ENCODE data around the gene VTI1A.
A peak's percentile ranks its signal among the peaks of the same experiment; 100 is the strongest.

The VTI1A gene

DNA sequence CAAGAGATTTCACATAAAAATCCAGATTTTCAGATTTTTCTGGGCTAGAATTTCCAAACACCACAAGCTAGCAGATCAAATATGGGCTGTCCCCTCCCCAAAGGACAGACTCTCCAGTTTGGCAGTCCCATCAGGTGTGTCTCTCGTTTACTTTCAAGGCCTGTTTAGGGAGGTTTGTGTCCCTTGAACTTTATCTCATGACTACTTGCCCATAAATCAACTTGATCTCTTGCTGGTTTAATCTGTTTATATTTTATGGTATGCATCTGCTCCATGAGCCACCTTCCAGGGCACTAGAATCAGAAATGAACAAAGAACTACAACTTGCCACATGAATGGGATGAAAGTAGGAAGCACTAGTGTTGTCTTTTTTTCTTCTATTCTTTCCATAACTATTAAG is 5.5 kb upstream of the VTI1A start:
- Histone ChIP-seq H3K9me3 (ENCODE audit: low read depth, low read length) (no peaks in the 10 kb centered on the region), H3K36me3 (ENCODE audit: insufficient read depth, low read length) (peaks cover 15% of the 10 kb centered on the region), H3K27ac (no peak overlapping the region), H3K9ac (ENCODE audit: insufficient read length) (no peak overlapping the region), H3K4me3 (no peak overlapping the region)
- TF ChIP-seq EZH2 (IDR thresholded peaks at IDR 0.05) (no peak), POLR2AphosphoS5 (IDR thresholded peaks at IDR 0.05; ENCODE audit: borderline replicate concordance, low read depth, low read length) (no peak)
- no peak for DNase-seq (ENCODE audit: low read depth, low spot score)

DNA sequence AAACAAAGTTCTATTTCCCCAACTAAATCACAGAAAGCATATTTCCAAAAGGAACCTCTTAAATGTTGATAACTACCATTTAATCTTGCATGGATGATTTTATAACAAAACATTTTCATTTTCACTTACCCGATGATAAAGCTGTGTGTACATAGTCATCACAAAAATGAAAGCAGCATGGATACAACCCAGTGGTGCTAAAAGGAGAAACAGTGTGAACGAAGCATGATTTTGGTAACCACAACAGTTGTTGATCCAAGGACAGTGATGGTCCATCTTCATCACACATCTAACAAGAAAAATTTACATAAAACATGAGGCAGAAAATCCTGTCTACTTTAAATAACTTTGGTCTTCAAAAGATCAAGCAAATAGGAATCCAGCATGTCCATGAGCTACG is 5.0 kb upstream of the VTI1A start:
- H3K27ac ChIP-seq: no peak overlapping the region
- no peak overlapping the region for H3K4me3 ChIP-seq
- H3K9ac ChIP-seq (ENCODE audit: insufficient read length): no peak overlapping the region
- H3K9me3 ChIP-seq (ENCODE audit: low read depth, low read length): no peaks in the 10 kb centered on the region
- H3K36me3 ChIP-seq (ENCODE audit: insufficient read depth, low read length): peaks cover 15% of the 10 kb centered on the region
- no peak for DNase-seq (ENCODE audit: low read depth, low spot score)
- no peak for TF ChIP-seq POLR2AphosphoS5 (IDR thresholded peaks at IDR 0.05; ENCODE audit: borderline replicate concordance, low read depth, low read length)
- no peak for TF ChIP-seq EZH2 (IDR thresholded peaks at IDR 0.05)
- no peak for TF ChIP-seq FOXP2 (optimal IDR thresholded peaks at IDR 0.05; ENCODE audit: control extremely low read depth, extremely low read length, insufficient read depth)

DNA sequence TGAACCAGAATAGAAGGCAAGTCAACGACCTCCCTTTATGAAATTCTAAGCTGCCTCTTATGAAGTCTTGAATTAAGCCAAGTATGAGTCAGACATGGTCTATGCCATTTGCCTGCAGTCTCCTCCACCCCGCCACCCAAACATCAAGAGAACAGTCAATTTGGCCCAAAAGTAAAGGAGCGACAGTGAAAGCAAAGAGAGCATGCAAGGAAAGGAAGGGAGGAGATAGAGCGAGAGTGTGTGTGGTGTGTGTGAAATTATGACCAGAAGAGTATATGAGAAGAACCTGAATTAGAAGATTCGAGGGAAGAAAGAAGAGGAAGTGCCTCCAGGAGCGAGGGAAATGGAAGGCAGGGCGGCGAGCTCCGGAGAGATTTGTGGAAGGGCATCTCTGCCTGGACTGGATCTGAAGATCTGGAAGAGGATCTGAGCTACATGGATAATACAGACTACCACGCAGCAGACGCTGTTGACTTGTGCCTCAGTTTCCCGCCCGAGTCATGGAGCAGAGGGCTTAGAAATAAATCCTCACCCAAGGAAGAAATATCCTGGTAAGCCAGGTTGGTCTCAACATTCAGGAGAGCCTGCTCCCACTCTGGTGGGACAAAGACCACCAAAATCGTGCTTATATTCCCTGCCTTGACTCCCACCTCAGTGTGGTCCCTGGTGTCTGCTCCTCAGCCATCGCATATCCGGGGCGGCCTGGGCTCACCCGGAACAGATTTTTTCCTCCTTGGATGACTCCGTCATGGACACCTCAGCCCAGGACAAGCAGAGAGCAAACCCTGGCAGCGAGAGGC is 760 bp upstream of the VTI1A start:
- Histone ChIP-seq H3K9ac (ENCODE audit: insufficient read length) (peak overlapping the region; percentile 92), H3K27ac (no peak overlapping the region), H3K4me3 (peak overlapping the region; percentile 91), H3K9me3 (ENCODE audit: low read depth, low read length) (no peaks in the 10 kb centered on the region), H3K36me3 (ENCODE audit: insufficient read depth, low read length) (peaks cover 10% of the 10 kb centered on the region)
- TF ChIP-seq POLR2AphosphoS5 (IDR thresholded peaks at IDR 0.05; ENCODE audit: borderline replicate concordance, low read depth, low read length) (no peak), FOXP2 (optimal IDR thresholded peaks at IDR 0.05; ENCODE audit: control extremely low read depth, extremely low read length, insufficient read depth) (no peak), EZH2 (IDR thresholded peaks at IDR 0.05) (no peak)
- DNase-seq (ENCODE audit: low read depth, low spot score): no peak

DNA sequence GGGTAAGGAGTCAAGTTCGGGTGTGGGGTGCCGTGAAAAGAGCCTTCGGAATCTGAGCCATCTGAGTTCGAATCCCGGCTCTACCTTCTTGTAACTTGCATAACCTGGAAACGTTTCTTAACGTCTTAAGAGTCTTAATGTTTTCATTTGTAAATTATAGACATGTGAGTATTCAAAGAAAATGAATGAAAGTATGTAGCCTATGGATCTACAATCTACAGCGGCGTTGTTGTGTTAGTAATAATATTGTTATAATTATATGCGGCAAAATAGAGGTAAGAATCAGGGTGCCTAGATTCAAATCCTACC is 559 bp downstream of the VTI1A start:
- Histone ChIP-seq H3K9me3 (ENCODE audit: low read depth, low read length) (no peaks in the 10 kb centered on the region), H3K27ac (no peak overlapping the region), H3K4me3 (peak overlapping the region; percentile 91), H3K9ac (ENCODE audit: insufficient read length) (peak overlapping the region; percentile 92), H3K36me3 (ENCODE audit: insufficient read depth, low read length) (peaks cover 10% of the 10 kb centered on the region)
- TF ChIP-seq FOXP2 (optimal IDR thresholded peaks at IDR 0.05; ENCODE audit: control extremely low read depth, extremely low read length, insufficient read depth) (no peak), POLR2AphosphoS5 (IDR thresholded peaks at IDR 0.05; ENCODE audit: borderline replicate concordance, low read depth, low read length) (no peak), EZH2 (IDR thresholded peaks at IDR 0.05) (no peak)
- no peak for DNase-seq (ENCODE audit: low read depth, low spot score)

DNA sequence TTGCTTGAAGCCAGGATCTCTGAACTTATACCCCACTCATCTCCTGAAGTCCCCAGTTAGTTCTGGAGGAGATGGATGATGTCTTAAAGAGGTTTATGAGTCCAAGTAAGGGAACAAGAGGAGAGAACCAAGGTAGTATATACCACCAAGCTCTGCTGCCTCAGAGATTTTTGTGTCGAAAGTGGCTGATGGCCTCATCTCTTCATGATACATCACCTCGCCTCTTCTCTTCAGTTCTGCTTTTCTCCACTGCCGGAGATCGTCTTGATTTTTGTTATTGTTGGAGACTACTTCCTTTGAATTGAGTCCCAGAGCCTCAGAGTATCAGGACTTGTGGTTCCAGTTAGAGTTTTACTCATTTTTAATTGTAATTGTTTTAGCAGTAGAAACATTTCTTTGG is 1.9 kb downstream of the VTI1A start:
- no peak overlapping the region for H3K4me3 ChIP-seq
- H3K36me3 ChIP-seq (ENCODE audit: insufficient read depth, low read length): peaks cover 10% of the 10 kb centered on the region
- no peak overlapping the region for H3K27ac ChIP-seq
- DNase-seq (ENCODE audit: low read depth, low spot score): no peak
- H3K9me3 ChIP-seq (ENCODE audit: low read depth, low read length): no peaks in the 10 kb centered on the region
- TF ChIP-seq FOXP2 (optimal IDR thresholded peaks at IDR 0.05; ENCODE audit: control extremely low read depth, extremely low read length, insufficient read depth): no peak
- no peak for TF ChIP-seq EZH2 (IDR thresholded peaks at IDR 0.05)
- no peak for TF ChIP-seq POLR2AphosphoS5 (IDR thresholded peaks at IDR 0.05; ENCODE audit: borderline replicate concordance, low read depth, low read length)
- no peak overlapping the region for H3K9ac ChIP-seq (ENCODE audit: insufficient read length)

DNA sequence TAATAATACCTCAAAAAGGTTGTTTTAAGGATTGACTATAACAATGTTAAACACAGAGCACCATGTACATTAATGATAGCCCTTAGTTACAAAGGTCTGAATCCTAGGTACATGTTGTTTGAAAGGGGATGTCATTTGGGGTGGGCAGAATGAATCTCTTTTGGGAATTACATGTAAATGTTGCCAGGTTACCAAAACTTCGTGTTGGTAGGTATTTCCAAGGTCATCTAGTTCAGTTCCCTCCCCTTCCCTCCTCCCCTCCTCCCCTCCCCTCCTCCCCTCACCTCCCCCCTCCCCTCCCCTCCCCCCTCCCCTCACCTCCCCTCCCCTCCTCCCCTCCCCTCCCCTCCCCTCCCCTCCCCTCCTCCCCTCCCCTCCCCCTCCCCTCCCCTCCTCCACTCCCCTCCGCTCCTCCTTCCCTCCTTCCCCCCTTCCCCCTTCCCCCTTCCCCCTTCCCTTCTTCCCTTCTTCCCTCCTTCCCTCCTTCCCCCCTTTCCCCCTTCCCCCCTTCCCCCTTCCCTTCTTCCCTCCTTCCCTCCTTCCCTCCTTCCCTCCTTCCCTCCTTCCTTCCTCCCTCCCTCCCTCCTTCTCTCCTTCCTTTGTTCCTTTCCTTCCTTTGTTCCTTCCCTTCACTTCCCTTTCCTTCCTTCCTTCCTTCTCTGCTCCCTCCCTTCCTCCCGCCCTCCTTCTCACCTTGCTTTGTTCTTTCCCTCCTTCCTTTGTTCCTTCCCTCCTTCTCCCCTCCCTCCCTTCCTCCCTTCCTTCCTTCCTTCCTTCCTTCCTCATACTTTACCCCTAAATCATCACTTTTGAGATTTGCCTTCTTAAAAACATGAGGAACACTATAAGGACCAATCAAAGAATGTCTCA is 8.1 kb downstream of the VTI1A start:
- Histone ChIP-seq H3K36me3 (ENCODE audit: insufficient read depth, low read length) (no peaks in the 10 kb centered on the region), H3K27ac (no peak overlapping the region), H3K9me3 (ENCODE audit: low read depth, low read length) (no peaks in the 10 kb centered on the region), H3K4me3 (no peak overlapping the region), H3K9ac (ENCODE audit: insufficient read length) (no peak overlapping the region)
- no peak for DNase-seq (ENCODE audit: low read depth, low spot score)
- TF ChIP-seq EZH2 (IDR thresholded peaks at IDR 0.05): no peak
- TF ChIP-seq POLR2AphosphoS5 (IDR thresholded peaks at IDR 0.05; ENCODE audit: borderline replicate concordance, low read depth, low read length): no peak
- no peak for TF ChIP-seq FOXP2 (optimal IDR thresholded peaks at IDR 0.05; ENCODE audit: control extremely low read depth, extremely low read length, insufficient read depth)

DNA sequence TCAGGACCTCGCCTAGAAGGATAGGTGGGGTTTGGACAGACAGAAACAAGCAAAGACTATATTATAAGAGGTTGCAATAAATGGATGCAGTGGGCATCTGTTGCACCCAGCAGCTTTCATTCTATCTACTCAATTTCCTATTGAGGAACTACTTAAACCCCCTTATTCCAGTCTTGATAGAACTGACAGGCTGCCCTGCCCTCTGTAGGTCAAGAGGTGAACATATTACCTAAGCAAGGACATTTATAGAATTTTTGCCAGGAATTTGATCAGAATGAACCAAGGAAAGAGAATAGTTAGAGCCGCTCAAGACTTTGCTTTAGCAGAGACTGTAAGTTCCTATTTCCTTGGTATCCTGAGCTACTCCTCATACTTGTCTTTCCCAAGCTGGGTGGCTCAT is 9.5 kb downstream of the VTI1A start:
- H3K27ac ChIP-seq: no peak overlapping the region
- H3K36me3 ChIP-seq (ENCODE audit: insufficient read depth, low read length): no peaks in the 10 kb centered on the region
- no peak for DNase-seq (ENCODE audit: low read depth, low spot score)

DNA sequence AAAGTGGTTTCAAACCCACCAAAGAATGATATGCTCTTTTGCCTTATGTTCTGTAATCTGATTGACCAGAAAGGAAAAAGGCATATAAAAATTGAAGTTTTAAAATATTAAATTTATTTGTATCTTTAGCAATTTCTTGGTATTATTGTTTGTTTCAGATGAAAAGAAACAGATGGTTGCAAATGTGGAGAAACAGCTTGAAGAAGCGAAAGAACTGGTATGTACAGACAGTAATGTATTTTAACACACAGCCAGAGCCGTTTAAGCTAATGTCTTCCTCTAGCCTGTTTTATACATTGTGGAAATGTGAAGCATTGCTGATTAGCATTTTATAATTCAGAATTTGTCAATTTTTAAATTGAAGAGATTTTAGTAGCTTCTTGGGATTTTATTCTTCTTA is 13.4 kb downstream of the VTI1A start:
- Histone ChIP-seq H3K27ac (no peak overlapping the region), H3K4me3 (no peak overlapping the region), H3K36me3 (ENCODE audit: insufficient read depth, low read length) (peaks cover 12% of the 10 kb centered on the region), H3K9ac (ENCODE audit: insufficient read length) (no peak overlapping the region), H3K9me3 (ENCODE audit: low read depth, low read length) (no peaks in the 10 kb centered on the region)
- TF ChIP-seq FOXP2 (optimal IDR thresholded peaks at IDR 0.05; ENCODE audit: control extremely low read depth, extremely low read length, insufficient read depth) (no peak), POLR2AphosphoS5 (IDR thresholded peaks at IDR 0.05; ENCODE audit: borderline replicate concordance, low read depth, low read length) (no peak), EZH2 (IDR thresholded peaks at IDR 0.05) (no peak)
- no peak for DNase-seq (ENCODE audit: low read depth, low spot score)

More for the DNA sequence above, 9.5 kb downstream of the VTI1A start:
- Histone ChIP-seq H3K4me3 (no peak overlapping the region), H3K9me3 (ENCODE audit: low read depth, low read length) (no peaks in the 10 kb centered on the region), H3K9ac (ENCODE audit: insufficient read length) (no peak overlapping the region)
- TF ChIP-seq FOXP2 (optimal IDR thresholded peaks at IDR 0.05; ENCODE audit: control extremely low read depth, extremely low read length, insufficient read depth) (no peak), POLR2AphosphoS5 (IDR thresholded peaks at IDR 0.05; ENCODE audit: borderline replicate concordance, low read depth, low read length) (no peak), EZH2 (IDR thresholded peaks at IDR 0.05) (no peak)

Measured in SK-N-MC (cell line).